HepG2 (cell line): ENCODE results near the gene JMJD6. TPM values are rescaled to one million over a fixed set of nuclear protein-coding genes. Genes with fewer than 3 reads are reported as not detected.
"Not testable (repeated sequence)": the region's sequence is repeated elsewhere in the genome, so short reads cannot be mapped to it uniquely, and the experiment has no call there.

Experiments
- ATAC-seq: fragments of 200-7000 bp; cut with Tn5 transposase; 3 replicates; pipeline ENCODE4 v1.9.1; 2020; ENCODE audit warnings: mild to moderate bottlenecking, moderate library complexity
- BruUV-seq: library from RNA; stranded (reverse); fragments of 400-500 nt; replicated peaks from 2 replicates; lab custom pipeline; 2021; lab: Mats Ljungman, UMichigan
- CTCF ChIA-PET: fragments of 300-600 bp; formaldehyde crosslinking; extraction: SDS; loops from one replicate; lab custom pipeline; 2021; ENCODE audit warnings: low total read pairs, inconsistent platforms, low intra/inter-chr PET ratio; lab: Yijun Ruan, JAX
- POLR2A ChIA-PET: fragments of 350-600 bp; sonication (Branson Sonifier 250); formaldehyde crosslinking; loops from one replicate; lab custom pipeline; 2020; ENCODE audit warnings: antibody characterized with exemption, inconsistent platforms; lab: Yijun Ruan, JAX
- DNase-seq: peaks from one replicate; pipeline ENCODE4 v3.0.0-alpha.2; 2015; ENCODE audit warnings: low spot score
- FAIRE-seq: peaks from 3 replicates; lab custom pipeline; 2011; peaks lifted over from hg19 to GRCh38; lab: Jason Lieb, UNC
- H2AFZ ChIP-seq: one replicate; pipeline ENCODE4 v1.6.1; 2011; ENCODE audit warnings: low read length, inconsistent platforms
- H3K27ac ChIP-seq: fragments of 300-600 bp; 3 replicates; pipeline ENCODE4 v1.8.0; 2011; ENCODE audit warnings: mixed run types, mild to moderate bottlenecking, mixed read lengths, low read length, inconsistent platforms; ENCODE audit not compliant: insufficient read depth; ENCODE audit errors: extremely low read length
- H3K27me3 ChIP-seq, 2 experiments: fragments of 200-600 bp in 1 of 2; 2 replicates in 1 of 2; 3 replicates in 1 of 2; pipeline versions ENCODE4 v1.6.0 to v1.8.0; 2011; ENCODE audit warnings: low read length in 2 of 2, mild to moderate bottlenecking in 2 of 2, moderate library complexity in 2 of 2, inconsistent platforms in 1 of 2; ENCODE audit not compliant: insufficient read depth in 2 of 2, control insufficient read depth in 1 of 2
- H3K36me3 ChIP-seq, 2 experiments: fragments of 200-600 bp in 1 of 2; replicated peaks in 1 of 2; 2 replicates in 1 of 2; 3 replicates in 1 of 2; pipeline versions ENCODE4 v1.5.1 to v1.8.0; 2011; ENCODE audit warnings: low read length in 2 of 2, inconsistent platforms in 1 of 2; ENCODE audit not compliant: insufficient read depth in 2 of 2, control insufficient read depth in 1 of 2
- H3K4me1 ChIP-seq: 2 replicates; pipeline ENCODE4 v1.5.1; 2012; ENCODE audit warnings: low read length, inconsistent platforms; ENCODE audit not compliant: insufficient read depth
- H3K4me2 ChIP-seq: 2 replicates; pipeline ENCODE4 v1.6.0; 2011; ENCODE audit warnings: low read depth, low read length, inconsistent platforms
- H3K4me3 ChIP-seq, 3 experiments: fragments of 200-600 bp in 1 of 3; sonication (generic), shearing (Covaris generic) in 1 of 3; replicated peaks in 1 of 3; 2 replicates each; pipeline ENCODE4 v1.5.1; 2011 to 2016; ENCODE audit warnings: low read length in 3 of 3, inconsistent platforms in 2 of 3, low read depth in 2 of 3, mild to moderate bottlenecking in 2 of 3, control low read depth in 1 of 3, mixed read lengths in 1 of 3; ENCODE audit not compliant: insufficient read depth in 1 of 3
- H3K79me2 ChIP-seq: one replicate; pipeline ENCODE4 v1.6.1; 2011; ENCODE audit warnings: low read length, inconsistent platforms; ENCODE audit not compliant: insufficient read depth
- H3K9ac ChIP-seq: 2 replicates; pipeline ENCODE4 v1.6.0; 2011; ENCODE audit warnings: mild to moderate bottlenecking, low read depth, low read length, inconsistent platforms; ENCODE audit not compliant: insufficient read depth
- H3K9me3 ChIP-seq: 2 replicates; pipeline ENCODE4 v1.5.1; 2012; ENCODE audit warnings: mild to moderate bottlenecking, low read length
- H4K20me1 ChIP-seq: 2 replicates; pipeline ENCODE4 v1.6.0; 2011; ENCODE audit warnings: inconsistent platforms, mild to moderate bottlenecking, low read length, moderate library complexity; ENCODE audit not compliant: insufficient read depth
- ARNTL ChIP-seq: sonication (generic); formaldehyde crosslinking; IDR thresholded peaks from 2 replicates; pipeline ENCODE4 v1.4.0; 2020; ENCODE audit warnings: mild to moderate bottlenecking, missing genetic modification reagents
- GMEB1 ChIP-seq: sonication (generic); formaldehyde crosslinking; IDR thresholded peaks from 2 replicates; pipeline ENCODE4 v1.5.1; 2020; ENCODE audit warnings: missing genetic modification reagents, mild to moderate bottlenecking, borderline replicate concordance
- MAZ ChIP-seq, 2 experiments: sonication (generic) in 1 of 2; formaldehyde crosslinking in 1 of 2; IDR thresholded peaks; 2 replicates each; pipeline versions ENCODE4 v1.5.0 to v1.6.1; 2012 to 2020; ENCODE audit warnings: low read depth in 2 of 2, mild to moderate bottlenecking in 2 of 2, borderline replicate concordance in 1 of 2, improper control_type of control experiment in 1 of 2, low read length in 1 of 2, missing genetic modification reagents in 1 of 2, moderate library complexity in 1 of 2
- PCBP1 ChIP-seq: fragments of 200-400 bp; formaldehyde crosslinking; IDR thresholded peaks from 2 replicates; pipeline ENCODE4 v1.6.1; 2017; ENCODE audit warnings: mild to moderate bottlenecking, low read depth, low read length, borderline replicate concordance
- RXRB ChIP-seq: IDR thresholded peaks from 2 replicates; pipeline ENCODE4 v1.6.1; 2016; ENCODE audit warnings: borderline replicate concordance, missing genetic modification reagents, missing compliant biosample characterization
- SALL1 ChIP-seq: sonication (generic); formaldehyde crosslinking; IDR thresholded peaks from 2 replicates; pipeline ENCODE4 v1.8.0; 2022; ENCODE audit warnings: mild to moderate bottlenecking, missing genetic modification reagents
- SETDB1 ChIP-seq: sonication (generic); formaldehyde crosslinking; IDR thresholded peaks from 2 replicates; pipeline ENCODE4 v1.5.1; 2020; ENCODE audit warnings: missing genetic modification reagents, mild to moderate bottlenecking, borderline replicate concordance
- TEAD3 ChIP-seq: optimal IDR thresholded peaks from 2 replicates; pipeline ENCODE3; 2016; ENCODE audit warnings: borderline replicate concordance
- UBTF ChIP-seq: sonication (generic); formaldehyde crosslinking; IDR thresholded peaks from 2 replicates; pipeline ENCODE4 v1.4.0; 2020; ENCODE audit warnings: mild to moderate bottlenecking, missing genetic modification reagents
- ZNF232 ChIP-seq: sonication (generic); formaldehyde crosslinking; IDR thresholded peaks from 2 replicates; pipeline ENCODE4 v1.4.0; 2020; ENCODE audit warnings: missing genetic modification reagents, borderline replicate concordance
- ZNF274 ChIP-seq: sonication (generic); formaldehyde crosslinking; IDR thresholded peaks from 2 replicates; pipeline ENCODE4 v1.5.1; 2020; ENCODE audit warnings: mild to moderate bottlenecking, missing genetic modification reagents
- ZNF547 ChIP-seq: sonication (generic); formaldehyde crosslinking; IDR thresholded peaks from 2 replicates; pipeline ENCODE4 v1.5.1; 2020; ENCODE audit warnings: mild to moderate bottlenecking, missing genetic modification reagents
- ZNF598 ChIP-seq: sonication (generic); formaldehyde crosslinking; IDR thresholded peaks from 2 replicates; pipeline ENCODE4 v1.5.1; 2020; ENCODE audit warnings: mild to moderate bottlenecking, missing genetic modification reagents, borderline replicate concordance
- ZNF746 ChIP-seq: sonication (generic); formaldehyde crosslinking; IDR thresholded peaks from 2 replicates; pipeline ENCODE4 v1.8.0; 2022; ENCODE audit warnings: mild to moderate bottlenecking, missing genetic modification reagents
- WGBS: methylation state at CpG from one replicate; pipeline ENCODE4 v1.1.6; 2017; ENCODE audit warnings: low lambda C conversion rate; 5-methylcytosine and 5-hydroxymethylcytosine counted together
- in situ Hi-C: cut with HindIII; loops from 2 replicates; pipeline ENCODE4 v1.10.0; 2017; ENCODE audit warnings: low pct_unique_long_range_greater_than_20kb; ENCODE audit not compliant: extremely low pct_ligation_motif_present
- intact Hi-C: fragments of 100-400 bp; cut with micrococcal nuclease; formaldehyde crosslinking; loops from one replicate; pipeline ENCODE4 v1.10.0; 2022; ENCODE audit not compliant: unreplicated experiment
- polyA plus RNA-seq, 8 experiments: library from polyadenylated mRNA; depleted of rRNA in 3 of 8; stranded (reverse) in 7 of 8; unstranded in 1 of 8; fragments of >200 nt; fragmentation: Illumina TruSeq in 4 of 8; extraction: Trizol in 4 of 8; gene quantifications; 2 replicates each; pipeline versions ENCODE4 v1.2.1 to v1.2.3, GENCODE V29; 2011 to 2016; ENCODE audit warnings: low read depth in 4 of 8, missing spikeins in 1 of 8, mixed read lengths in 1 of 8; ENCODE audit not compliant: insufficient read depth in 1 of 8
- total RNA-seq, 5 experiments: library from RNA; depleted of rRNA; stranded (reverse); fragments of >200 nt; fragmentation: Illumina TruSeq; extraction: Trizol; gene quantifications; 2 replicates each; pipeline ENCODE4 v1.2.3, GENCODE V29; 2016; ENCODE audit warnings: low read depth in 1 of 5

Gene JMJD6
- total and polyA plus RNA-seq, 2 of the 13 experiments (the other 11 are each of a cell fraction or from before 2014, with no cell fraction given), result 33.6 to 41.0 TPM

GRCh38 chr17:76709951-76710862 lies 16.2 kb downstream of the JMJD6 start:
- DNase-seq; H3K27ac ChIP-seq; in situ Hi-C loops; H2AFZ ChIP-seq; CTCF ChIA-PET; FAIRE-seq; H4K20me1 ChIP-seq; H3K9me3 ChIP-seq; BruUV-seq; H3K27me3 ChIP-seq; TF ChIP-seq MAZ (IDR thresholded peaks at IDR 0.05; ENCODE audit: borderline replicate concordance, low read depth, low read length): not testable (repeated sequence)
- Histone ChIP-seq H3K36me3 (peaks cover 5 to 15% of the 10 kb centered on the region in 2 experiments; a peak in 4 of 5 replicates), H3K4me2 (peak overlapping the region; percentile 82), H3K4me1 (peaks cover 53% of the 10 kb centered on the region), H3K4me3 (peak overlapping the region; percentile 61 to 76 (median 73)), H3K9ac (peak overlapping the region; percentile 69), H3K79me2 (peaks cover 29% of the 10 kb centered on the region)
- ATAC-seq, result peak; percentile 45
- WGBS, result 4% methylated on average over 39 of the region's 79 CpGs
- intact Hi-C loops, result loop anchor here (10.0 kb wide), 1 partner anchor 155 kb away; no protein-coding TSS in a partner anchor
- POLR2A ChIA-PET, result interaction anchor here (0.7 to 3.6 kb wide), 11 partner anchors 9 to 159 kb away, joined by 3 to 20 read pairs (median 4); partner anchors contain the start of genes JMJD6, METTL23, MFSD11 and SRSF2
- TF ChIP-seq ZNF746 (CRISPR knock-in tag) (0 out of 2 replicates have a peak, but pooled peaks have one; percentile 31), RXRB (peak; percentile 11; the same call in 1 of the 2 replicates), SALL1 (CRISPR knock-in tag) (0 out of 2 replicates have a peak, but pooled peaks have one; percentile 27), TEAD3 (peak; percentile 20), ZNF598 (0 out of 2 replicates have a peak, but pooled peaks have one; percentile 63), UBTF (CRISPR knock-in tag) (peak; percentile 70; the same call in 1 of the 2 replicates), ZNF274 (CRISPR knock-in tag) (peak; percentile 16; the same call in 1 of the 2 replicates), ZNF232 (CRISPR knock-in tag) (peak; percentile 37; the same call in 1 of the 2 replicates), ARNTL (CRISPR knock-in tag) (peak; percentile 9; the same call in 1 of the 2 replicates), PCBP1 (0 out of 2 replicates have a peak, but pooled peaks have one; percentile 49), GMEB1 (0 out of 2 replicates have a peak, but pooled peaks have one; percentile 33), ZNF547 (CRISPR knock-in tag) (peak; percentile 54; the same call in 1 of the 2 replicates), MAZ (CRISPR knock-in tag; IDR thresholded peaks at IDR 0.05; ENCODE audit: low read depth) (0 out of 2 replicates have a peak, but pooled peaks have one; percentile 9), SETDB1 (CRISPR knock-in tag) (0 out of 2 replicates have a peak, but pooled peaks have one; percentile 7)
